ENCODE results near the gene PI16.

GRCh38 chr6:36999751-37000125 lies 45.2 kb downstream of the PI16 start:
- TF ChIP-seq, protein P1, sequence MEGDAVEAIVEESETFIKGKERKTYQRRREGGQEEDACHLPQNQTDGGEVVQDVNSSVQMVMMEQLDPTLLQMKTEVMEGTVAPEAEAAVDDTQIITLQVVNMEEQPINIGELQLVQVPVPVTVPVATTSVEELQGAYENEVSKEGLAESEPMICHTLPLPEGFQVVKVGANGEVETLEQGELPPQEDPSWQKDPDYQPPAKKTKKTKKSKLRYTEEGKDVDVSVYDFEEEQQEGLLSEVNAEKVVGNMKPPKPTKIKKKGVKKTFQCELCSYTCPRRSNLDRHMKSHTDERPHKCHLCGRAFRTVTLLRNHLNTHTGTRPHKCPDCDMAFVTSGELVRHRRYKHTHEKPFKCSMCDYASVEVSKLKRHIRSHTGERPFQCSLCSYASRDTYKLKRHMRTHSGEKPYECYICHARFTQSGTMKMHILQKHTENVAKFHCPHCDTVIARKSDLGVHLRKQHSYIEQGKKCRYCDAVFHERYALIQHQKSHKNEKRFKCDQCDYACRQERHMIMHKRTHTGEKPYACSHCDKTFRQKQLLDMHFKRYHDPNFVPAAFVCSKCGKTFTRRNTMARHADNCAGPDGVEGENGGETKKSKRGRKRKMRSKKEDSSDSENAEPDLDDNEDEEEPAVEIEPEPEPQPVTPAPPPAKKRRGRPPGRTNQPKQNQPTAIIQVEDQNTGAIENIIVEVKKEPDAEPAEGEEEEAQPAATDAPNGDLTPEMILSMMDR (IDR thresholded peaks at IDR 0.05) = no peak
- TF ChIP-seq EP300 (IDR thresholded peaks at IDR 0.05) (no peak), POLR2A (IDR thresholded peaks at IDR 0.05) (no peak)

Data from sigmoid colon (tissue), 4 donors.